IMR-90 (cell line): ENCODE measurements around the gene SIX5. TPM values are rescaled to one million over a fixed set of nuclear protein-coding genes. Genes with fewer than 3 reads are reported as not detected.

Source experiments
- ATAC-seq: fragments of 200-7000 bp; cut with Tn5 transposase; 2 replicates; pipeline ENCODE4 v1.9.1; 2020; ENCODE audit warnings: low read depth, mild to moderate bottlenecking, moderate library complexity
- BruUV-seq: library from RNA; stranded (reverse); fragments of 400-500 nt; replicated peaks from 2 replicates; lab custom pipeline; 2021; lab: Mats Ljungman, UMichigan
- CTCF ChIA-PET: fragments of 300-600 bp; formaldehyde crosslinking; extraction: SDS; loops from one replicate; lab custom pipeline; 2021; ENCODE audit warnings: antibody characterized with exemption; lab: Yijun Ruan, JAX
- POLR2A ChIA-PET: fragments of 300-600 bp; sonication (Branson Sonifier 250); formaldehyde crosslinking; loops from one replicate; lab custom pipeline; 2022; ENCODE audit warnings: antibody characterized with exemption; ENCODE audit not compliant: unreplicated experiment; lab: Charles Lee
- DNase-seq: peaks from one replicate; pipeline ENCODE4 v3.0.0; 2013
- H2AFZ ChIP-seq: replicated peaks from 2 replicates; pipeline ENCODE3; 2013; ENCODE audit warnings: low read length, mild to moderate bottlenecking; ENCODE audit not compliant: poor library complexity
- H2AK5ac ChIP-seq: 2 replicates; pipeline ENCODE4 v1.6.1; 2013; ENCODE audit warnings: low read depth, low read length, inconsistent platforms
- H2AK9ac ChIP-seq: replicated peaks from 2 replicates; pipeline ENCODE3; 2013; ENCODE audit warnings: mild to moderate bottlenecking, low read depth, low read length, moderate library complexity; ENCODE audit not compliant: poor library complexity
- H2BK120ac ChIP-seq: 2 replicates; pipeline ENCODE4 v1.6.1; 2013; ENCODE audit warnings: low read depth, low read length, inconsistent platforms
- H2BK15ac ChIP-seq: 3 replicates; pipeline ENCODE4 v1.6.1; 2013; ENCODE audit warnings: low read depth, low read length, inconsistent platforms
- H2BK20ac ChIP-seq: 2 replicates; pipeline ENCODE4 v1.6.1; 2013; ENCODE audit warnings: low read depth, mild to moderate bottlenecking, inconsistent platforms, low read length, moderate library complexity
- H2BK5ac ChIP-seq: 2 replicates; pipeline ENCODE4 v1.6.1; 2013; ENCODE audit warnings: mild to moderate bottlenecking, low read depth, low read length, inconsistent platforms; ENCODE audit not compliant: poor library complexity, severe bottlenecking
- H3K14ac ChIP-seq: replicated peaks from 2 replicates; pipeline ENCODE4 v1.6.1; 2013; ENCODE audit warnings: low read depth, low read length, inconsistent platforms
- H3K18ac ChIP-seq: 2 replicates; pipeline ENCODE4 v1.6.1; 2013; ENCODE audit warnings: low read depth, low read length, control low read depth
- H3K23ac ChIP-seq: 2 replicates; pipeline ENCODE4 v1.6.1; 2013; ENCODE audit warnings: low read depth, low read length, inconsistent platforms
- H3K27ac ChIP-seq: 2 replicates; pipeline ENCODE4 v1.5.1; 2013; ENCODE audit warnings: mild to moderate bottlenecking, control low read depth, low read length; ENCODE audit not compliant: insufficient read depth
- H3K27me3 ChIP-seq: 2 replicates; pipeline ENCODE4 v1.6.1; 2013; ENCODE audit warnings: low read length; ENCODE audit not compliant: control insufficient read depth, insufficient read depth
- H3K36me3 ChIP-seq: 2 replicates; pipeline ENCODE4 v1.6.1; 2013; ENCODE audit warnings: low read length, mixed read lengths; ENCODE audit not compliant: control insufficient read depth, insufficient read depth
- H3K4ac ChIP-seq: 2 replicates; pipeline ENCODE4 v1.6.1; 2013; ENCODE audit warnings: low read depth, low read length, inconsistent platforms
- H3K4me1 ChIP-seq: 2 replicates; pipeline ENCODE4 v1.6.1; 2013; ENCODE audit warnings: low read length, mixed read lengths; ENCODE audit not compliant: control insufficient read depth, insufficient read depth
- H3K4me2 ChIP-seq: 2 replicates; pipeline ENCODE4 v1.6.1; 2013; ENCODE audit warnings: low read depth, mild to moderate bottlenecking, control low read depth, low read length, moderate library complexity
- H3K4me3 ChIP-seq: 2 replicates; pipeline ENCODE4 v1.5.1; 2013; ENCODE audit warnings: low read depth, mild to moderate bottlenecking, control low read depth, low read length, moderate library complexity; ENCODE audit not compliant: insufficient read depth
- H3K56ac ChIP-seq: 2 replicates; pipeline ENCODE4 v1.6.1; 2013; ENCODE audit warnings: low read length, inconsistent platforms; ENCODE audit not compliant: insufficient read depth; ENCODE audit errors: extremely low read depth
- H3K79me1 ChIP-seq, 2 experiments: 2 replicates each; pipeline ENCODE4 v1.6.1; 2013; ENCODE audit warnings: low read length in 2 of 2, inconsistent platforms in 1 of 2, low read depth in 1 of 2
- H3K9ac ChIP-seq: 2 replicates; pipeline ENCODE4 v1.6.1; 2013; ENCODE audit warnings: low read depth, low read length, control low read depth
- H3K9me1 ChIP-seq: 2 replicates; pipeline ENCODE4 v1.6.1; 2013; ENCODE audit warnings: low read length, inconsistent platforms; ENCODE audit not compliant: insufficient read depth
- H3K9me3 ChIP-seq: 2 replicates; pipeline ENCODE4 v1.6.1; 2013; ENCODE audit warnings: low read length; ENCODE audit not compliant: control insufficient read depth, insufficient read depth
- H4K20me1 ChIP-seq: 2 replicates; pipeline ENCODE4 v1.6.1; 2013; ENCODE audit warnings: low read length, inconsistent platforms; ENCODE audit not compliant: insufficient read depth
- H4K5ac ChIP-seq: 2 replicates; pipeline ENCODE4 v1.6.1; 2013; ENCODE audit warnings: mild to moderate bottlenecking, low read depth, low read length, control low read depth
- H4K8ac ChIP-seq, 2 experiments: 2 replicates each; pipeline ENCODE4 v1.6.1; 2013; ENCODE audit warnings: low read depth in 2 of 2, low read length in 2 of 2, control low read depth in 1 of 2, inconsistent platforms in 1 of 2
- H4K91ac ChIP-seq: 2 replicates; pipeline ENCODE4 v1.6.1; 2013; ENCODE audit warnings: low read depth, low read length, inconsistent platforms; ENCODE audit not compliant: insufficient read depth
- CHD1 ChIP-seq: IDR thresholded peaks from 2 replicates; pipeline ENCODE4 v1.6.1; 2012; ENCODE audit warnings: low read depth, low read length, improper control_type of control experiment
- MAFK ChIP-seq: IDR thresholded peaks from 2 replicates; pipeline ENCODE4 v1.6.1; 2012; ENCODE audit warnings: low read depth, low read length, improper control_type of control experiment
- RAD21 ChIP-seq: IDR thresholded peaks from 2 replicates; pipeline ENCODE4 v1.6.1; 2012; ENCODE audit warnings: low read length, improper control_type of control experiment
- WGBS, 2 experiments: methylation state at CpG; one replicate each; pipeline versions ENCODE4 v1.1.5 to v1.1.7; 2013; ENCODE audit warnings: missing lambda C conversion rate in 2 of 2; ENCODE audit not compliant: insufficient read length in 1 of 2; ENCODE audit errors: extremely low coverage in 2 of 2; 5-methylcytosine and 5-hydroxymethylcytosine counted together
- dilution Hi-C: fragments of 300-500 bp; cut with HindIII; formaldehyde crosslinking; loops from one replicate; pipeline ENCODE4 v1.14.3; 2018; ENCODE audit warnings: low sequenced_read_pairs; ENCODE audit not compliant: unreplicated experiment
- in situ Hi-C: fragments of 300-500 bp; cut with MboI; formaldehyde crosslinking; loops from 3 replicates; pipeline ENCODE4 v1.14.3; 2019; ENCODE audit warnings: low sequenced_read_pairs, inconsistent platforms, mixed read lengths
- intact Hi-C: fragments of 100-400 bp; cut with micrococcal nuclease; formaldehyde crosslinking; loops from 2 replicates; pipeline ENCODE4 v1.10.0; 2022
- polyA plus RNA-seq, 3 experiments: library from polyadenylated mRNA; depleted of rRNA; stranded (reverse); fragments of >200 nt; gene quantifications; 2 replicates each; pipeline ENCODE4 v1.2.3, GENCODE V29; 2012; ENCODE audit warnings: low replicate concordance in 1 of 3
- total RNA-seq: library from RNA; depleted of rRNA; stranded (reverse); fragments of >200 nt; gene quantifications from 2 replicates; pipeline ENCODE4 v1.2.3, GENCODE V29; 2012

SIX5 gene
- total and polyA plus RNA-seq, 2 of the 4 experiments (the other 2 are of a cell fraction), result 0.90 to 15.5 TPM

DNA sequence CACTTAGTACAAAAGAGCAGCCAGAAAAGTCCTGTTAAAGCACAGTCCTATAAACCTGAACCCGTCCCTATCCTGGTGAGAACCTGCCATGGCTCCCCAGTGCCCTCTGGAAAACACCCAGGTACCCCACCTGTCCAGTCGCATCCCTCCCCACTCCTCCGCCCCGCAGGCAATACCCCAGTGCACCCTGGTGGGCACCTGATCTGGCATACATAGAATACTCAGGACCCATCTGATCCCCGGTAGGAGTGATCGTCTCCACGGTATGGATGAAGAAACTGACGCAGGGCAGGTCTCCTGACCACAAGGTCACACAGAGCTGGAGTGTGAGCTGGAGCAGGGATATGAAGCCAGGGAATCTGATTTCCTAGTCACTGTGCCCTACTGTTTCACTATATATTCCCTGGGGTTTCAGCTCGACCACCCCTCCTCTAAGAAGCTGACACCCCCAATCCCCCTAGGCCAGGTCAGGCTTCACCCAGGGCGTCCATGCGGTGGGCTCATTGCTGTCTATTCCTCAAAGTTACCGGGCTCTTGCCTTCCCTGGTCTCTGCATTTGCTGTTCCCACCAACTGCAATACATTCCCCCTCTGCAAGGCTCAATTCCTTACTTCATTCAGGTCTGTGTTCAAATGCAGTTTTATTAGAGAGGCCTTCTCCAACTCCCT is 50.9 kb downstream of the SIX5 start:
- peaks cover 7% of the 10 kb centered on the region for H3K36me3 ChIP-seq
- H4K8ac ChIP-seq, result peak overlapping the region; percentile 5 to 88
- 0 out of 2 replicates have a peak, but pooled peaks cover under 1% of the 10 kb centered on the region for H4K20me1 ChIP-seq
- peak overlapping the region; percentile 93 for H3K4ac ChIP-seq
- H3K9me1 ChIP-seq, result 0 out of 2 replicates have a peak, but pooled peaks cover 3% of the 10 kb centered on the region
- no peaks in the 10 kb centered on the region for H3K27me3 ChIP-seq
- intact Hi-C loops (loop anchor here (1.0 kb wide), 1 partner anchor 52 kb away; no protein-coding TSS in a partner anchor), in situ Hi-C loops (no loop called here), dilution Hi-C loops (no loop called here)
- H2AK5ac ChIP-seq, result peak overlapping the region; percentile 93
- H3K14ac ChIP-seq, result peak overlapping the region; percentile 95
- no TSS peak for BruUV-seq
- 63% methylated on average over 4 of the region's 12 CpGs; no CpG with 5 or more reads in 1 of the 2 experiments for WGBS, 2 experiments
- peak overlapping the region; percentile 13; the same call in 1 of the 3 replicates for H2BK15ac ChIP-seq
- H3K4me3 ChIP-seq, result peak overlapping the region; percentile 41
- H3K23ac ChIP-seq, result peak overlapping the region; percentile 73; the same call in 1 of the 2 replicates
- peak overlapping the region; percentile 91 for H2BK5ac ChIP-seq
- H3K18ac ChIP-seq, result peak overlapping the region; percentile 49
- H3K9me3 ChIP-seq, result no peaks in the 10 kb centered on the region
- peak overlapping the region; percentile 95 for H2AFZ ChIP-seq
- peak overlapping the region; percentile 71 for H3K9ac ChIP-seq
- peak overlapping the region; percentile 84 for H4K5ac ChIP-seq
- ATAC-seq, result no peak
- no peak for TF ChIP-seq MAFK
- no peak for TF ChIP-seq CHD1
- TF ChIP-seq RAD21, result no peak
- H3K79me1 ChIP-seq, result peaks cover 23 to 83% of the 10 kb centered on the region in 2 experiments
- H3K27ac ChIP-seq, result peak overlapping the region; percentile 93
- CTCF ChIA-PET, result interaction anchor here (2.0 kb wide), 1 partner anchor 26 kb away, joined by 10 read pairs; the partner anchor contains the start of genes QPCTL and SNRPD2
- H3K4me1 ChIP-seq, result peaks cover 9% of the 10 kb centered on the region
- DNase-seq, result no peak
- peak overlapping the region; percentile 81 for H3K56ac ChIP-seq
- H4K91ac ChIP-seq, result peak overlapping the region; percentile 92
- peak overlapping the region; percentile 82 for H3K4me2 ChIP-seq
- peak overlapping the region; percentile 84 for H2BK120ac ChIP-seq
- POLR2A ChIA-PET, result interaction anchor here (0.7 kb wide), 1 partner anchor 51 kb away, joined by 3 read pairs; the partner anchor contains the start of gene SIX5
- peak overlapping the region; percentile 98 for H2AK9ac ChIP-seq
- H2BK20ac ChIP-seq, result peak overlapping the region; percentile 21
